Upper lobe of right lung (tissue), 1 donor: Measurements from ENCODE around the gene ADGRV1. TPM values are rescaled to one million over a fixed set of nuclear protein-coding genes. Genes with fewer than 3 reads are reported as not detected.
A peak's percentile ranks its signal among the peaks of the same experiment; 100 is the strongest.

Source experiments
- ATAC-seq: fragments of 200-7000 bp; cut with Tn5 transposase; one replicate; pipeline ENCODE4 v1.9.1; 2020; ENCODE audit warnings: mild to moderate bottlenecking, moderate library complexity
- DNase-seq: peaks from one replicate; pipeline ENCODE4 v3.0.0-alpha.2; 2020
- H3K27ac ChIP-seq: fragments of 200-600 bp; one replicate; pipeline ENCODE4 v1.8.0; 2022
- H3K27me3 ChIP-seq: fragments of 200-600 bp; one replicate; pipeline ENCODE4 v1.8.0; 2022; ENCODE audit warnings: mild to moderate bottlenecking
- H3K36me3 ChIP-seq: fragments of 200-600 bp; one replicate; pipeline ENCODE4 v1.8.0; 2022
- H3K4me1 ChIP-seq: fragments of 200-600 bp; one replicate; pipeline ENCODE4 v1.8.0; 2022
- H3K4me3 ChIP-seq: fragments of 200-600 bp; one replicate; pipeline ENCODE4 v1.8.0; 2022; ENCODE audit warnings: mild to moderate bottlenecking
- H3K9me3 ChIP-seq: fragments of 200-600 bp; one replicate; pipeline ENCODE4 v1.8.0; 2022
- intact Hi-C: fragments of 100-400 bp; cut with DNase I; formaldehyde crosslinking; loops from one replicate; pipeline ENCODE4 v1.11.0; 2022
- total RNA-seq: library from RNA; stranded (reverse); fragmentation: NEBNext Ultra II Directional; extraction: Animal tissue kit (Norgen Biotek cat#: 25700); gene quantifications from one replicate; pipeline ENCODE4 v1.2.1, GENCODE V29; 2021
- TF ChIP-seq, protein P1 (sequence below): fragments of 200-600 bp; IDR thresholded peaks from one replicate; pipeline ENCODE4 v1.8.0; 2022; ENCODE audit warnings: antibody characterized with exemption
- donor health status: DM: no; HTN: yes; CAD: no; lungs with severe emphysema.

ADGRV1 gene
- total RNA-seq, 1 donor from 2014 or later = 47.1 TPM

DNA sequence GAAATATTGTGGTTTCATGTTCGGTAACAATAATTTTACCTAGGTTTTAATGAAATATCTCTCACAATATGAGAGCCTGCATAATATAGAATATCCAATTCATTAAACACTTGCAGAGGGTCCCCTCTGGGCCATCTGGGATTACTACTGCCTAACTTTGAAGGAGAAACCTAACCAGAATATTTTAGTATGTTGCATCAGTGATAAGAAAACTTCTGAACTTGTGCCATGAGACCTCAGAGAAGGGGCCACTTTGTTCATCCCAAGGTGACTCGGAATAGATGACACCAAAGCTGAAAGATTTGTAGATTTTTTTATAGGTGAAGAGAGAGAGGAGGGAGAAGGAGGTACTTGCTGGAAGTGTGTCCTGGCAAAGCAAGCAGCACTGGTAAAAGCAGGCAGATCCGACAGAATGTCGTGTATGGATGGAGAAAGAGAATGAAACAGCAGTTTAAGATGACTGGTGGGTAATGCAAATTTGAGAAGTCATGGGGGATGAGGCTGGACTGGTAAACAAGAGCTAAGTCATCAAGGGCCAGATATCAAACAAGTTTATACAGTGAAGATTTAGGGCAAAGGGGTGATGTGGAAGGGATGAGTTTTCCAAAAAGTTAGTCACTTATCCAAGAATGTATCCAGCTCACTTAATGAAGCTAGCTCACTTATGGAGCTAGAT is 372.3 kb downstream of the ADGRV1 start:
- H3K4me1 ChIP-seq = peaks cover 9% of the 10 kb centered on the region
- TF ChIP-seq, protein P1, sequence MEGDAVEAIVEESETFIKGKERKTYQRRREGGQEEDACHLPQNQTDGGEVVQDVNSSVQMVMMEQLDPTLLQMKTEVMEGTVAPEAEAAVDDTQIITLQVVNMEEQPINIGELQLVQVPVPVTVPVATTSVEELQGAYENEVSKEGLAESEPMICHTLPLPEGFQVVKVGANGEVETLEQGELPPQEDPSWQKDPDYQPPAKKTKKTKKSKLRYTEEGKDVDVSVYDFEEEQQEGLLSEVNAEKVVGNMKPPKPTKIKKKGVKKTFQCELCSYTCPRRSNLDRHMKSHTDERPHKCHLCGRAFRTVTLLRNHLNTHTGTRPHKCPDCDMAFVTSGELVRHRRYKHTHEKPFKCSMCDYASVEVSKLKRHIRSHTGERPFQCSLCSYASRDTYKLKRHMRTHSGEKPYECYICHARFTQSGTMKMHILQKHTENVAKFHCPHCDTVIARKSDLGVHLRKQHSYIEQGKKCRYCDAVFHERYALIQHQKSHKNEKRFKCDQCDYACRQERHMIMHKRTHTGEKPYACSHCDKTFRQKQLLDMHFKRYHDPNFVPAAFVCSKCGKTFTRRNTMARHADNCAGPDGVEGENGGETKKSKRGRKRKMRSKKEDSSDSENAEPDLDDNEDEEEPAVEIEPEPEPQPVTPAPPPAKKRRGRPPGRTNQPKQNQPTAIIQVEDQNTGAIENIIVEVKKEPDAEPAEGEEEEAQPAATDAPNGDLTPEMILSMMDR = no peak
- H3K27me3 ChIP-seq = no peaks in the 10 kb centered on the region
- H3K9me3 ChIP-seq = no peaks in the 10 kb centered on the region
- H3K36me3 ChIP-seq = no peaks in the 10 kb centered on the region
- DNase-seq = no peak
- intact Hi-C loops = no loop called here
- no peak overlapping the region for H3K4me3 ChIP-seq
- H3K27ac ChIP-seq = no peak overlapping the region
- no peak for ATAC-seq

- H3K36me3 ChIP-seq = no peaks in the 10 kb centered on the region
- no peak overlapping the region for H3K27ac ChIP-seq
- peaks cover 9% of the 10 kb centered on the region for H3K4me1 ChIP-seq
- DNase-seq = no peak
- no peak overlapping the region for H3K4me3 ChIP-seq
- ATAC-seq = peak; percentile 85
- TF ChIP-seq, protein P1 = peak; percentile 79
- no peaks in the 10 kb centered on the region for H3K27me3 ChIP-seq
- intact Hi-C loops = no loop called here
- H3K9me3 ChIP-seq = no peaks in the 10 kb centered on the region
Observed at GRCh38 chr5:90932052-90932699, 373.6 kb downstream of the ADGRV1 start.

DNA sequence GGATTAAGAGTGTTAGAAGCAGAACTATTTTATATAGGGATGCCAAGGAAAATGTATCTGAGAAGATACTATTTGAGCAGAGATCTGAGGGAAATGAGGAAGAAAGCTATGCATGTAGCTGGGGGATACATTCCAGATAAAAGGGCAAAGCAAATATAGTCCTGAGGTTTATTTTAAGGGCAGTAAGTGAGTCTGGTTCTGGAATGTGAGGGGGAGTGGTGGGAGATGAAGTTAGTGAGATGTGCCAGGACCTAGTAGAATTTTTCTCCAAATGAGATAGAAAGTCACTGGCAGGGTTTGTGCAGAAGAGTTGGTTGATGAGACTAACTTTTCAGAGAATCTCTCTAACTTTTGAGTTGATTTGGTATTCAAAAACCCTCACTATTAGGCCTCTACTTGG is 374.7 kb downstream of the ADGRV1 start:
- Histone ChIP-seq H3K36me3 (no peaks in the 10 kb centered on the region), H3K4me3 (no peak overlapping the region), H3K27ac (no peak overlapping the region), H3K4me1 (peaks cover 9% of the 10 kb centered on the region), H3K27me3 (no peaks in the 10 kb centered on the region), H3K9me3 (no peaks in the 10 kb centered on the region)
- intact Hi-C loops = no loop called here
- no peak for DNase-seq
- no peak for ATAC-seq
- TF ChIP-seq, protein P1 = no peak

GRCh38 chr5:90934091-90934719 is 375.6 kb downstream of the ADGRV1 start:
- Histone ChIP-seq H3K4me3 (no peak overlapping the region), H3K36me3 (no peaks in the 10 kb centered on the region), H3K27ac (no peak overlapping the region), H3K4me1 (peaks cover 9% of the 10 kb centered on the region), H3K27me3 (no peaks in the 10 kb centered on the region), H3K9me3 (no peaks in the 10 kb centered on the region)
- DNase-seq (no peak), ATAC-seq (no peak)
- TF ChIP-seq, protein P1 = no peak
- intact Hi-C loops = no loop called here

GRCh38 chr5:90934738-90935137 is 376.1 kb downstream of the ADGRV1 start:
- H3K36me3 ChIP-seq = no peaks in the 10 kb centered on the region
- H3K27me3 ChIP-seq = no peaks in the 10 kb centered on the region
- H3K9me3 ChIP-seq = no peaks in the 10 kb centered on the region
- peaks cover 9% of the 10 kb centered on the region for H3K4me1 ChIP-seq
- no peak overlapping the region for H3K27ac ChIP-seq
- ATAC-seq (no peak), DNase-seq (no peak)
- intact Hi-C loops = no loop called here
- H3K4me3 ChIP-seq = no peak overlapping the region
- TF ChIP-seq, protein P1 = no peak
